CD4-positive, alpha-beta T cell treated with Interleukin-15 for 1 hour (primary cell): ENCODE data around the gene FEN1.

Experiments
- DNase-seq: peaks from one replicate; pipeline ENCODE4 v3.0.0-alpha.2; 2020

FEN1 gene

DNA sequence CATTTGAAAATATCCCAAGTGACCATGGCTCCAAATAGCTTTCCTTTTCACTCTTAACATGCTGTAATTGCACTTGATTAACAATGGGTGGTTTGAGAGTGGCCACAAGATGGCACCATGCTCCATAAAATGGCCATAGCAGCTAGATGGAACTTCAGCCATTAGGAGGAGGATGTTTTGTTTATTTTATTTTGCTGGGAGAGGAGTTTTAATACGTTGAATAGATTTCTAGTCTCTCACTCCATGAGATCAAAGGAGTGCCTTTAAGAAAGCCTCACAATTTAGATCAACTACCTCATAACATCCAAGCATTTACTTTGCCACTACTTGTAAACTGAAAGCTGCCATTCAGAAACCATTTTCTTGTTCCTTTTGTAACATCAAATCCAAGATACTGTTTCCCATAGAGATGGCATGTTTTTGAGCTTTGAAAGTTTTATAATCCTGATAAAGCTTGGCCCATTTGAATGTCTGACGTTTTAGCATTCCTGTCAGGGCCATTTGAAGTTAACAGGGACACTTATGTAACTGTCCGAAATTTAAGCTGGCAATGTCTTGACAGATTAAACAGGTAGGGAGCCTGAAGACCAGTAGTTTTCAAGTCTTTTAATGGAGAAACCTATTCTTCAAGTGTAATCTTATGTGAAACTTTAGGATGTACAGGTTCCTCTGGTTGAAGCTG lies 4.7 kb downstream of the FEN1 start:
- peak; percentile 73 for DNase-seq

DNA sequence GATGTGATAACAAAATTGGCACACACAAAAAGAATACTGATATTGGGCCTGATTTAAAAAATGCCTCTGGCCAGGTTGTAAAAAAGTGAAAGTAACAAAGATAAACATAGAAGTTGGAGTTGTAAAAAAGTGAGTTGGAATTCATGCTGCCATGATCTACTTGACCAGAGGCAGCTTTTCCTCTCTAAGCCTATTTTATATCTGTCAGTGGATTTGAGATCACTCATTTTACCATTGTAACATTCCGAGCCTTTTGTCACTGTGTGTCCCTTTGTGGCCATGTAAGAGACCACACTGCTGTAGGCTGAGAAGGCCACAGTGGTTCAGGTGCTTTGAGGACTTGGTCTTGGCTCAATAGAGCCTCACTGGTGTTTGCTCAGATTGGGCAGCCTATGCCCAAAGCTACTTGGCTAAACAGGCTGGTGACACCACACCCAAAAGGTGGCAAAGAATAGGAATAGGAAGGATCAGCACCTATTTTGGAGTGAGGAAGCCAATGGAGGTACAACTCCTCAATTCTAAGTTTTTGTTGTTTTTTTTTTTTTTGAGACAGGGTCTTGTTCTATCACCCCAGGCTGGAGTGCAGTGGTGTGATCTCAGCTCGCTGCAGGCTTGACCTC lies 7.1 kb downstream of the FEN1 start:
- no peak for DNase-seq

DNA sequence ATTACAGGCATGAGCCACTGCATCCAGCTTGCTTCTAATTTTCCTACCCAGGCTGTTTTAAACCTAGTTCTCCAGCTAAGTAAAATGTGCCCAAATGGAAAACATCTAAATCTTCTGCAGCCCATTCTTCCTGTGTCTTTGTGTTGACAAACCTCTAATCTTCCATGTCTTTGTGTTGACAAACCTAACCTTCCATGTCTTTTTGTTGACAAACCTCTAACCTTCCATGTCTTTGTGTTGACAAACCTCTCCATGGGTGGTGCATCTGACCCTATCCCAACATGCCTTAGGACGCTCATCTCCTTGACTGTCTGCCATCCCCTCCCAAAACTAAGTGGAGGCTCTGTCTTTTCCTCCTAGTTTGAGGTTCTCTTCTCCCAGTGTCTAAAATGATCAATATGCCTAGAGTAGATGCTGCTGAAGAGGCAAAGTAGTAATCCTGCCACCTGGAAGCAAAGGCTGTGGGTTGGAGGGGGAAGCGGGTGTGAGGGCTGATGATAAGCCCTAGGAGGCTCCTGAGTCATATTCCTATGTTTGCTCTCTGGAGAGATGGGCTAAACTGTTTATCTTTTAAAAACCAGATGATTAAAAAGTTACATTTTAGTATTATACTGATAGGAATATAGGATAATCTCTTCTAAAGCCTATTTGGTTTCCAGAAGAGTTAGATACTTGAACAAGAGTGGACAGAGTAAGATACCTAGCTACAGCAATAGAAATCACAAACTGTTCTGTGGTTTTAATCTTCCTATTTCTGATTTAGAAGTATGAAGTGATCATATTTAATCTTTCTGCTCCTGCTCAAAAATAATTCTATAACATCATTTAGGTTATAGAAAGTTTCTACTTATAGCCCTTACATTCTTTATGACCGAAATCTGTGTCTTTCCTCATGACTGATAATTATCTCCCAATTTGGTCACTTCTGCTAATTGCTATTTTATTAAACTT lies 7.9 kb downstream of the FEN1 start:
- DNase-seq, result no peak

DNA sequence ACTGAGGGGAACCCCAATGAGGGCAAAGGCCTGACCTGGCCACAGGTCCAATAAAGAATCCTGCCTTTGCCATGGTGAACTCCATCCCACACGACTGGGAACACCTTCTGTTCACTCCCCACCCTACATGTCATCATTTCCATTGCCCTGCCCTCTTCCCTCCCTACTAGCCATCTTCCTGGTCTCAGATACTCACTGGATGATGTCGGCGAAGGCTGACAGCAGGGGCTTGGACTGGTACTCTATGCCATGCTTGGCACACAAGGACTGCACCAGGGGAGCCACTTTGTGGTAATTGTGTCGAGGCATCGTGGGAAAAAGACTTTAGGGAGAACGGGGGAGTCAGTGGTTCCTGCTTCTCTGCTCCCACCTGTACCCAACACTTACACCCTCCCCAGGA lies 9.9 kb downstream of the FEN1 start:
- no peak for DNase-seq

DNA sequence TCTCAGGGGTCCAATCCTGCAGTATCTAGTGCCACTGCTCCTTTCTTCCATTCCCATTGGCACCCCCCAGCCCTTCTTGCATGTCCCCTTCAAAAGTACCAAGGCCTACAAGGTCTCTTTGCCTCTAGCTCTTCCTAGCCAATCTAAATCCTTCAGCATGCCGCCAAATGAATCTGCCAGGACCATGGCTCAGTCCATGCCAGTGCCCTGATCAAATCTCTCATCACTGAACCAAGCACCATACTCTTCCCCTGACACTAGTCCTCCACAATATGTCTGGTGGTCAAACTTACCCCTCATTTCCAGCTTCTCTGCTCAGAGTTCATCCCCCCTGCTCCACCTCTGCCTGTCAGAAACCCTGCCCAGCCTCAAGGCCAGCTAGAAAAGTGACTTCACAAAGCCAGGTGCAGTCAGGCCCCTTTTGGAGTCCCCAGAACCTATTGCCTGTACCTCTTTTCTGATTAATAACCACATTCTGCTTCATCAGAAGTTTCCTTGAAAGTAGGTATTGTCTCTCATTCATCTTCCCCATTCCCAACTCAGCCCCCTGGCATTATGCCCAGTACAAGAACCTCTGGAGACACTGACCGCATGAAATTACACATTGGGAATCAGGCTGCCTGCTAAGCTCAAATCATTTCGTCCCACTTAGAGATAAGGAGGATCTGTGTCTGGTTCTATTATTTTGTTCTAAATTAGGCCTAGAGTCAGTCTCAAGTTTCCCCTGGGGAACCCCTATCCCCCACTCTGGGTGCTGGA lies 11.4 kb downstream of the FEN1 start:
- no peak for DNase-seq

DNA sequence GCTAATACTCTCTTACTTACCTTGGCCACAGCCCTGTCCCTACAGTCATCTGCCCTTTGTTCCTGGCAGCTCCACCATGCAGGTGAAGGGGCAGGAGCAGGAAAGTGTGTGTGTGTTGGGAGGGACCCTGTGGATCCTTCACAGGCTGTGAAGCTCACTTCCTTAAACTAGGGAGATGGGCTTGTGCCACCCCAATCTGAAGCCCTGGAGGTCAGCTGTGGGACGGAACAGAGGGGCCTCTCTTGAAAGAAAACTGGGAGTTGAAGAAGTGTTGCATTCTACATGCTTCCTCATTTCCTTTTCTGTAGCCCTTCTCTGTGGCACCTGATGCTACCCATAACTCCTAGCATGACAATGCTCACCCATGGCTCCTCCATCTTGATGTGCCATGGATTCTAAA lies 12.4 kb downstream of the FEN1 start:
- no peak for DNase-seq

DNA sequence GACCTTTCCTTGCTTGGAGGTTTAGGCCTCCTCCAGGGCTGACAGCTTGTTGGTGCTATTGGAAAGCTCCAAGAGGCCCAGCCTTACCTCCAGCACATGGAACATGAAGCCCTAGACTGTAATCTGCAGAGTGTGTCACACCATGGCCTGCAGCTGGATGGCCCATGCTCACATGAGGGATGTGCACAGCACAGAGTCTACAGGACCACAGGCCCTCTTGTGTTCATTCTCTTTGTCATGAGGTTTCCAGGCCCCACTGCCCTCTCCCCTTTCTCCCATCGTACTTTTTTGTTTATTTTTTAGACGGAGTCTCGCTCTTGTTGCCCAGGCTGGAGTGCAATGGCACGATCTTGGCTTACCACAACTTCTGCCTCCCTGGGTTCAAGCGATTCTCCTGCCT lies 14.1 kb downstream of the FEN1 start:
- DNase-seq, result no peak

DNA sequence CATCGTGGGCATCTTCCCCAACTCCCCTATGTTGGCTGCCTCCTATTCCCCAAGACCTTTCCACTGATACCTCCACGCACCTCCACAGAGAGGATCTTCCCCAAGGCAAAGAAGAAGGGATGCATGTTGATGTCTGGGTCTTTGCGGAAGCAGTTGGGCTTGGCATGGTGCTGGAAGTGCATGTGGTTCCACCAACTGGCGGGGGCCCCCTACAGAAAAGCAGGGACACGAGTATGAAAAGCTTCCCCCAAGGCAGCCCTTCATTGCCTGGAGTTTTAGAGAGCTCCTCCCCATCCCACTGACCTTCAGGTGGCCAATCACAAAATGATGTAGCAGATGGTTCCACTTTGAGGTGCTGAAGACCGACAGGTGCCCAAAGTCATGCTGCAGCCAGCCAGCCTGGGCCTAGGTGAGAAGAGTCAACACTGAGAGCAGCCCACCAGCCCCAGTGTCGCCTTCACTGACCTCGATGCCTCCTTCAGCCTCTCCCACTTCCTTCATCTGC lies 18.0 kb downstream of the FEN1 start:
- DNase-seq, result no peak

DNA sequence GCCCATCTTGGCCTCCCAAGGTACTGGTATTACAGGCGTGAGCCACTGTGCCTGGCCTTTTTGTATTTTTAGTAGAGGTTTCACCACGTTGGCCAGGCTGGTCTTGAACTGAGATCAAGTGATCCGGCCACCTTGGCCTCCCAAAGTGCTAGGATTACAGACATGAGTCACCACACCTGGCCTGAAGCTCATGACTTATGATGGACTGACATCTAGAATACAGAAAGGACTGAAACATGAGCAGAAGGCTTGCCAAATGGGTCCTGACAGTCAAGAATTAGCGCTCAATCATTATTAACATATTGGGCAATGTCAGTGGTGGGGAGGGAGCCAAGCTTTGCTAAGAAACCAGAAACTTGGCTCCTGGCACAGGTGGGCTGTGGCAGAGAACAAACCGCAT lies 19.1 kb downstream of the FEN1 start:
- DNase-seq, result no peak

DNA sequence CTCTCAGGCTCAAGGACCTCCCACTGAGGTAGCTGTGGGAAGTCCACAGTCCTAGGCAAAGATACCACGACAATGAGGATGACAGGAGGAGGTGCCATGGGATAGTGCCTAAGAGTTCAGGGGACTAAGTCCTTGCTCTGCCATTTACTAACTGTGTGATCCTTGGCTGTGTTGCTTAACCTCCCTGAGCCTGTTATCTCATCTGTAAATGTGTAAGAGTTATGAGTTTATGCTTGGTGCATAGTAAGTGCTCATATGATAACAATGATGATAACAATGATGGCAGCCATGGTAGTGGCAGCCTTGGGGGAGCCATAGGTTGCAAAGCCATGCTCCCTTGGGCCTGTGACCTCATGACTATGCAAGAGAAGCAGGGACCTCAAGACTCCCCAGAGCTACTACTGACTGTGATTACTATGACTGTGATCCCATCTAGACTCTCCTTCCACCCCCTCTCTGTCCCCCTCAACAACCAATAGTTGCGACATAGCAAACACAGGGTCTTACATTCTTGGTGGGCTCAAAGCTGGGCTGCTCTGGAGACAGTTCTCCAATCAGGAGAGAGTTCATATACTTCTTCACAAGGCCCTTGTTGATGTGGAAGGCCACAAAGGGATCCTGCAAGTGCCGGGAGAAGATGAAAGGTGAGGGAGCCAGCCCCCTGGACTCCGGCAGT lies 20.2 kb downstream of the FEN1 start:
- no peak for DNase-seq

DNA sequence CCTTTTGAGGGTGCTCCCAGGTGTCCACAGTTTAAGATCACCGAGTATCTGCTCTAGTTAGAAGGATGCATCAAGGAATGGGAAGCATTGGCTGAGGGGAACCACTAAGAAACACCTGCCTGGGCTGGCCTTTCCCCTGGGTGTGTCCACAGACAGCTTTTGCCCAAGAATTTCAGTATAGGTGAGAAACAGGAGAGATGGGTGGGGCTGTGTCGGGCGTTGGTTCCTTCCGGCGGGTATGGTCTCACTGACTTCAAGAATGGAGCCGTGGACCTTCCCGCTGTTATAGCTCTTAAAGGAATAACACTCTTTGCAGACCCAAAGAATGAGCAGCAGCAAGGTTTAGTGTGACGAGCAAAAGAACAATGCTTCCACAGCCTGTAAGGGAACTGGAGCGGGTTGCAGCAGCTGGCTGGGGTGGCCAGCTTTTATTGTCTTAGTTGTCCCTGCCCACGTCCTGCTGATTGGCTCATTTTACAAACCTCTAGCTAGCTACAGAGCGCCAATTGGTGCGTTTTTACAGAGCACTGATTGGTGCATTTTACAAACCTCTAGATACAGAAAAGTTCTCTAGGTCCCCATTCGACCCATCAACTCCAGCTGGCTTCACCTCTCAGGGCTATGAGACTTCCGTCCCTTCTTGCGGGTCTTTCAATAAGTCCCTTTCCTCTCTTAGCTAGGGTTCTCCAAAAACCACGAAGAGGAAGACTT lies 21.7 kb downstream of the FEN1 start:
- no peak for DNase-seq

DNA sequence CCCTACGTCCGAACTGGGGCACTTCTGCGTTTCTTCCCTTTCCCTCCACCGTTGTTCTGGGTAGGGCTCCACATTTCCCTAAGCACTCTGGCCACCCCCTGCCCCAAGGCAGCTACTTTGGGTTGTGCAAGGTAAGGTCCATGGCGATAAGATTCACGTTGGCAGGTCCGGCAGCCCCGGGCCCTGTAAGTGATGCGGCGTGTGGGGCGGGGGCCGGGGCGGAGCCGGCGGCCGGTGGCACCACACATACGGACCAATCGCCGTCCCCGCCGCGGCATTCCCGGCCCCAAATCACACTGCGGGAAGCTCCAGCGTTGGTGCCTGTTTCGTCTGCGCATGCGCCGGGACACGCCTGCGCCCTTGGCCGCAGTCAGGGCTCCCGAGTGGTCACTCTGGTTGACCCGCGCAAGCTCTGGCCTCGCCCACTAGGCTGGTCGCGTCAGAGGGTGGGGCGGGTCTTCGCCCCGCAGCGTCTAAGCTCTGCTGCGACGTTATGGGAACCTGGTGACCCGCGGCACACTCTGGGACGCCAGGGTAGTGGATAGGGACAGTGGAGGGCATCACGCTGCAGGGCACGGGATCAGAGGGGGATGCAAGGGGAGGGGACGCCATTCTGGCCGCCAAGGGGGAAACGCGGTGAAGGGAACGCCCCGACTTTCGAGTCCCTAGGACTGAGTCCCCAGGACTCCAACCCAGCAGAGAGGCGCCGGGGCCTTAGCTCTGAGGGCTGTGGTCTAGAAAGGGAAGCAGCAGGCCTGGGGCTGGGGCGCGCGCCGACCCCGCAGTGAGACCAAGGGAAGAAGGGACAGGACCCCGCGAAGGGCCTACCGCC lies 22.5 kb downstream of the FEN1 start:
- peak; percentile 84 for DNase-seq

DNA sequence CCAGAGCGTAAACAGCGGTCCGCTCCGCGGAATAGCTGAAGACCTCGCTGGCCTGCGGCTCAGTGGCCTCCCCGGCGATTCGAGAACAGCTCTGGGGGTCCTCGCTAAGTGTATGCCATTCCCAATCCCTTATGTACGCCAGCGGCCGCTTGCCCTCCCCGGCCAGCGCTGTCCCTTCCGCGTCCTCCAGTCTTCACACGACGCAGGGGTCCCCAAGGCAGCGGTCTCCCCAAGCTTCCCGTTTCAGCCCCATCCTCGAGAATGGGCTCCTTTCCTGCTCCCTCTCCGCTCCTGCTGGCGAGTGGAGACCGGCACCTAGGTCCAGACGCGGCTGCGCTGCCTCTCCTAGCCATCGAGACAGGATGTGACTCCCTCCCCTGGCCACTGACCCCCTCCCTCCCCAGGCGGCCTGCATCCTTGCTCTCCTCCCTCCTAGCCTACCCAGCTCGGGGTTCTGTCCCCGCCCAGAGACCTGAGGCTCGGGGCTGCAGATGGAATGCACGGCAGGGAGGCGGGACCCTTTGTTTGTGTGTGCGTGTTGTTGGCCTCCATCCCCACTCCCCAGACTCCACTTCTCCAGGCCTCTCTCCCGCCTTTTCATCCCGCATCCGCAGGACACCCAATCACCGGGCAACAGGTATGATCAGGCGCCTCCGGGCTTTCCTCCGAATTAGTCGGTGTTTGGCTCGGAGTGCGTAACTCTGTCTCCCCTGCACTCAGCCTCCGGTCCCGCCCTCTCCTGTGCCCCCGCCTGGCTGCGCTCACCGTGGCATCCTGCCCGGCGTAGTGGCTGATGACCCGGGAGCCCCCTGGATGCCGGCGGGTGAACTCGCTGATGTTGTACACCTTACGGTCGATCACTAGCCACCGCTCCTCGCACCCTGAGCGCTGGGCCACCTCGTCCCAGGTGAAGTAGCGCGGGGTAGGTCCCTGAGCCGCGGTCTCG lies 23.4 kb downstream of the FEN1 start:
- peak; percentile 48 for DNase-seq

DNA sequence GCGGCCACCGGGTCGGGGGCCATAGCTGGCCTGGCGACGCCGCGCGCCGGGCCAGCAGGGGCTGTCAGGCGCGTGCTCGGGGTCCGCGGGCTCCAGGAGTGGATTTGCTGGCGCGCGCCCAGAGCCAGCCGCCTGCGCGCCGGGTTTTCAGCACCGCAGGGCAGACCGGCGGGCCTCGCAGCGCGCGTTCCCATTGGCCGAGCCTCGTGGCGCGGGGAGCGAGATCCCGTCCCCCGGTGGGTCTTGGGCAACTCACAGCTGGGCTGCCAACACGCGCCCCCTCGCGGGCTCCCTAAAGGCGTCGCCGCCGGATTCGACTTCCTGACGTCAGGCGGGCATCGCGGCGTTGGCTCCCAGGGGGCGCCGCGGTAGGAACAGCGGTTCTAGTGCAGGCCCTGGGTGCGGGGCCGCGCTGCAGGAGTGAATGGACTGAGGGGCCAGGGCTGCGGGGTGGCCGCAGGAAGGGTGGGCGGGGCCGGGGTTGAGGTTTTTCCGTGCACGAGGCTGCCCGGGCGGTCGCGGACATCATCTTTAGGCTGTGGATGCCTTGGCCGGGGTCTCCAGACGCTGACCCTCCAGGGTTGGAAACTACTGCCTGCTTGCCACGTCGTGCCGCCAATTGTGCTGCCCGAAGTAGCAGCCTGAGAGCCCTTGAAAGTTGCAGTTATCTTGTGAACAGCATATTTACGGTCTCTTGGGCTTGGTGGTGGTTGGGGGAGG lies 24.2 kb downstream of the FEN1 start, which contains the start of gene FADS1:
Gene FADS1 (minus strand): TSS at position 268 of the 720 bp plus-strand sequence. CDS start 74 bp downstream, at position 194.
- DNase-seq, result peak; percentile 85

DNA sequence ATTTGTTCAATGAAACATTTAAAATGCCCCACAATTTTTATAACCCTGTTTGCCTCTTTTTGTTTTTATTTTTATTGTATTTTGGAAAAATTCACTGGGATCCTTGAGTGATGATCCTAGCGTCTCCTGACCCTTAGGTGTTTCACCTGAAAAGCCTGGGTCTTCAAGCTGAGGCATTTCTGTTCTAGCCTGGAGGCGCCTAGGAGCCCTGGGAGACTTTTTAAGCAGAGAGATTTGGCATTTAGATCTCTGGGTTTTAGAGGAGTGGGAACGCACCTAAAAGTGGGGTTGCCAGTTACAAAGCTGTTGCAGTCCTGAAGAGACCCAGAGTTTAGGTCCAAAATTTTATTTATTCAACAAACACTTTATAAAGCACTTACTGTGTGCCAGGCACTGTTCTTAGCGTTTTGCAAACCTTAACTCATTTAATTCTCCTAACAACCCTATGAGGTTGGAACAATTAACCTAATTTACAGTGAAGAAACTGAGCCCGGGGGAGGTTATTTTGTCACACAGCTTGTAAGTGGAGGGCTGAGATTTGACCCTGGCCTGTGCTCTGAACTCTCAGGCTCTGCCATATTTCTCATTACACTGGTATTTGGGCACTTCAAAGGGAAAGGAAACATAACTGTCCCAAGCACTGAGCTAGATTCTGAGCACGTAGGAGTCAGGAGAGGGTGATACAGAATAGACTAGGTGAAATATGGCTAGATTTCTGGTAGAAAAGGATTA lies 24.9 kb downstream of the FEN1 start:
- DNase-seq, result no peak

DNA sequence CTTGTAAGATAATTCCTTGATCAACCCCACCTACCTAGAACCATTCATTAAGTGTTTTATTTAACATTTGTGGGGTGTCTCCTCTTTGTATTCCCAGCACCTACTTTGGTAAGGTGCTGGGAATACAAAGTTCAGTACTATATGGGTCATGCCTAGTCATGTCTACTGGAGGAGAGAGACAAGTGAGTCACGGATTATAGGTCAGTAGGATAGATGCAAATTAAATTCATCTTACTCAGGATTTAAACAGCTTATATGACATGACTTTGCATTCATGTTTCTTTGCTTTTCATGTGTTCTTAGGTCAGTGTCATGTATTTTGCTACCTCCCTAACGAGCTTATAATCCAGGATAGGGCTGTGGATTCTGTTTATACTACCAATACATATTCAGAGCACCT lies 27.5 kb downstream of the FEN1 start:
- DNase-seq, result no peak

DNA sequence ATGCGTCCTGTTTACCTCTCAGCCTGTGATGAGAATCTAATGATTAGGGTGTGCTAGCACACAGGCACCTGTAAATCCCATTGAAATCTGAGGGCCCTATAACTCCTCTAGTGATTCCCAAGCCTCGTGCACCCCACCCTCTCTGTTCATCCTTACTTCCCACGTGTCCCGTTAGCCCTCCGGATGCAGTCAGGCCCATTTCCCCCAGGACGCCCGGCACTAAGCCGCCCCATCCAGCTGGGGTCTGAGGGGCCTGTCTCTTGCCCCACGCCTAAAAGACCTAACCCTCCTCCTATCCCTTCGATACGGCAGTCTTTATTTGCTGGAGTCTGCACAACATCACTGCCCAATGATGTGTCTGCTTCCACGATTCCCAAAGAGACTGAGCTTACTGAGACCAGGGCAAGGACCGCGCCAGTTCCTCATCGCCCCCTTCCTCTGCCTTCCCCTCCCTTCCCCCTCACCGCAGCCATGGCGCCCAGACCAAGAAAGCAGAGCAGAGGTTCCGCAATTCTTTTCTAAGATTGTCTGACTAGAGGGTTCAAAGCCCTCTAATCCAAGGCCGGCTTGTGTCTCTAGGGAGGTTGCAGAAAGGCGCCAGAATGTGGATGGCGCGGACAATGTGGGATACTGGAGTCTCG lies 34.3 kb downstream of the FEN1 start:
- peak; percentile 30 for DNase-seq
